Mucosa of descending colon (tissue), 3 donors: Measurements from ENCODE around the gene MYH6. TPM values are rescaled to one million over a fixed set of nuclear protein-coding genes. Genes with fewer than 3 reads are reported as not detected.

Source experiments
- ATAC-seq: fragments of 200-7000 bp; cut with Tn5 transposase; one replicate; pipeline ENCODE4 v1.9.1; 2020; ENCODE audit warnings: mild to moderate bottlenecking, moderate library complexity
- DNase-seq, 3 donors: peaks; one replicate each; pipeline ENCODE4 v3.0.0-alpha.2; 2020
- H3K36me3 ChIP-seq: fragments of 200-600 bp; one replicate; pipeline ENCODE4 v1.8.0; 2021; ENCODE audit warnings: low read depth, mild to moderate bottlenecking
- H3K4me1 ChIP-seq: fragments of 200-600 bp; one replicate; pipeline ENCODE4 v1.8.0; 2021; ENCODE audit warnings: low read depth, mild to moderate bottlenecking
- H3K4me3 ChIP-seq: fragments of 200-600 bp; one replicate; pipeline ENCODE4 v1.8.0; 2021; ENCODE audit warnings: mild to moderate bottlenecking
- H3K9me3 ChIP-seq: fragments of 200-600 bp; one replicate; pipeline ENCODE4 v1.8.0; 2021; ENCODE audit warnings: mild to moderate bottlenecking
- intact Hi-C, 2 donors: fragments of 100-400 bp; cut with DNase I in 1 of 2; cut with micrococcal nuclease in 1 of 2; formaldehyde crosslinking; loops; one replicate each; pipeline versions ENCODE4 v1.11.0 to v1.11.1; 2022; cut with DNase I, micrococcal nuclease
- total RNA-seq, 3 donors: library from RNA; stranded (reverse); fragmentation: NEBNext Ultra II Directional in 2 of 3; extraction: Animal tissue kit (Norgen Biotek cat#: 25700) in 2 of 3; gene quantifications; one replicate each; pipeline versions ENCODE4 v1.2.1 to v1.2.4, GENCODE V29; 2021 to 2023
- TF ChIP-seq, protein P1 (sequence below): fragments of 200-600 bp; IDR thresholded peaks from one replicate; pipeline ENCODE4 v1.8.0; 2022; ENCODE audit warnings: antibody characterized with exemption, mild to moderate bottlenecking
- donor health status: DM: no; HTN: no; CAD: no; lungs with moderate emphysema.
- donor health status: DM: no; HTN: no; CAD: no.
- donor health status: DM: no; HTN: yes; CAD: no.

MYH6 gene
- total RNA-seq, 3 donors from 2014 or later, result 0.09 to 1.4 TPM; not detected in 1

DNA sequence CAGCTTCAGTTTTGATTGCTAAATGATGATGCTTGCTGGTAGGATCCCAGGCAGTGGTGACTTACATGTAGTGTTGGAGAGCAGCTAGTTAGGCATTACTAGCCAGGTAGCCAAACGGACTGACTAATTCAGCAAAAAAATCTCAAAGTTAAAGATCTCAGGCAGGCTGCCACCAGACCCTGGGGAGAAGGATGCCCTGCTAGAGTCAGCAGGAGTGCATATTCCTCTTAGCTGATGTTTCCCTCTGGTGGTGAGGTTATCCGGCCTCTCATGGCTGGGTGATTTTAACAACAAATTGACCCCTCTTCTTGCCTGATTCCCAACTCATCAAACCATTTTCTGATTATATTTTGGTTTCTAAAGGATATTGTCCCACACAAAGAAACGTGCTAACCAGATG, 45.9 kb downstream of the MYH6 start:
- no peak overlapping the region for H3K4me3 ChIP-seq
- DNase-seq (no peak), ATAC-seq (no peak)
- H3K9me3 ChIP-seq, result no peaks in the 10 kb centered on the region
- intact Hi-C loops, result no loop called here
- no peaks in the 10 kb centered on the region for H3K36me3 ChIP-seq
- TF ChIP-seq, protein P1, sequence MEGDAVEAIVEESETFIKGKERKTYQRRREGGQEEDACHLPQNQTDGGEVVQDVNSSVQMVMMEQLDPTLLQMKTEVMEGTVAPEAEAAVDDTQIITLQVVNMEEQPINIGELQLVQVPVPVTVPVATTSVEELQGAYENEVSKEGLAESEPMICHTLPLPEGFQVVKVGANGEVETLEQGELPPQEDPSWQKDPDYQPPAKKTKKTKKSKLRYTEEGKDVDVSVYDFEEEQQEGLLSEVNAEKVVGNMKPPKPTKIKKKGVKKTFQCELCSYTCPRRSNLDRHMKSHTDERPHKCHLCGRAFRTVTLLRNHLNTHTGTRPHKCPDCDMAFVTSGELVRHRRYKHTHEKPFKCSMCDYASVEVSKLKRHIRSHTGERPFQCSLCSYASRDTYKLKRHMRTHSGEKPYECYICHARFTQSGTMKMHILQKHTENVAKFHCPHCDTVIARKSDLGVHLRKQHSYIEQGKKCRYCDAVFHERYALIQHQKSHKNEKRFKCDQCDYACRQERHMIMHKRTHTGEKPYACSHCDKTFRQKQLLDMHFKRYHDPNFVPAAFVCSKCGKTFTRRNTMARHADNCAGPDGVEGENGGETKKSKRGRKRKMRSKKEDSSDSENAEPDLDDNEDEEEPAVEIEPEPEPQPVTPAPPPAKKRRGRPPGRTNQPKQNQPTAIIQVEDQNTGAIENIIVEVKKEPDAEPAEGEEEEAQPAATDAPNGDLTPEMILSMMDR, result no peak
- H3K4me1 ChIP-seq, result no peaks in the 10 kb centered on the region

GRCh38 chr14:23361763-23362162, 46.3 kb downstream of the MYH6 start:
- ATAC-seq, result no peak
- intact Hi-C loops, result no loop called here
- H3K9me3 ChIP-seq, result no peaks in the 10 kb centered on the region
- H3K4me1 ChIP-seq, result no peaks in the 10 kb centered on the region
- TF ChIP-seq, protein P1, result no peak
- no peaks in the 10 kb centered on the region for H3K36me3 ChIP-seq
- H3K4me3 ChIP-seq, result no peak overlapping the region
- DNase-seq, result no peak

- Histone ChIP-seq H3K4me1 (no peaks in the 10 kb centered on the region), H3K9me3 (no peaks in the 10 kb centered on the region), H3K36me3 (no peaks in the 10 kb centered on the region), H3K4me3 (no peak overlapping the region)
- ATAC-seq (no peak), DNase-seq (no peak)
- intact Hi-C loops, result no loop called here
- TF ChIP-seq, protein P1, result no peak
Observed at GRCh38 chr14:23361320-23361719, 46.8 kb downstream of the MYH6 start.

DNA sequence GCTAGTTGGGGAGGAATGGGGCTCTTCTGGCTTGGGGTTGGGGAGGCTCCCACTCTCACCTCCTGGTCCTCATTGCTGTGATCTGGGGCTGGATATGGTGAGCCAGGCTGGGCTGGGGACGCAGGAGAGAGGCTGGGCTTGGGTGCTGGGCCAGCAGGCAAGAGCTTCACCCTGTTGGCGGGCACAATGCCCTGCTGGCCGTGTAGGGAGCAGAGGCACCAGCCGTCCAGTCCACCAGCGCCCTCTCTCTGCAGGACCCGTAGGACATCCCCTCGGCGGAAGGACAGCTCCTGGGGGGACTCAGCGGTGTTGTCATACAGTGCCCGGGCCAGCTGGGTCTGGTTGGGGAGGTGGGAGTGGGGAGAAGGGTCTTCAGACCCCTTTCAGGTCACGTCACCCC, 47.6 kb downstream of the MYH6 start:
- ATAC-seq (no peak), DNase-seq (no peak)
- Histone ChIP-seq H3K4me1 (no peaks in the 10 kb centered on the region), H3K4me3 (no peak overlapping the region), H3K9me3 (no peaks in the 10 kb centered on the region), H3K36me3 (no peaks in the 10 kb centered on the region)
- TF ChIP-seq, protein P1, result no peak
- intact Hi-C loops, result no loop called here

- intact Hi-C loops, result no loop called here
- no peak for ATAC-seq
- no peaks in the 10 kb centered on the region for H3K36me3 ChIP-seq
- H3K4me3 ChIP-seq, result no peak overlapping the region
- no peaks in the 10 kb centered on the region for H3K4me1 ChIP-seq
- no peak for DNase-seq
- H3K9me3 ChIP-seq, result no peaks in the 10 kb centered on the region
- TF ChIP-seq, protein P1, result no peak
Observed at GRCh38 chr14:23359722-23360447, 48.2 kb downstream of the MYH6 start.
